COR-L47 (cell line): ENCODE data around the gene MORN3.
"Not testable (repeated sequence)": the region's sequence is repeated elsewhere in the genome, so short reads cannot be mapped to it uniquely, and the experiment has no call there.

ENCODE experiments used
- DNase-seq: peaks from one replicate; lab custom pipeline; 2025; lab: John Stamatoyannopoulos, UW

Gene MORN3

DNA sequence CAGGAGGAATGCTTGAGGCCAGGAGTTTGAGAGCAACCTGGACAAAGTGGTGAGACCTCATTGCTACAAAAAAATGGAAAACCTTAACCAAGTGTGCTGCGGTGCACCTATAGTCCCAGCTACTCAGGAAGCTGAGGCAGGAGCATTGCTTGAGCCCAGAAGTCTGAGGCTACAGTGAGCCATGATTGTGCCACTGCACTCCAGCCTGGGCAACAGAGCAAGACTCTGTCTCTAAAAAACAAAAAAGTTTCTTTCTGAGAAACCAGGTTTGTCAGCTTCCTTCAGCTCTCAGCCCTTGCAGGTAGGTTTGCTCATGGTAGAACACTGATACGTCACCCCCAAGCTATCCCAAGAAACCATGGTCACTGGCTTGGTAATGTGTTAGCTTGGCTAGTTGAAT lies 20.0 kb upstream of the MORN3 start:
- DNase-seq = no peak

DNA sequence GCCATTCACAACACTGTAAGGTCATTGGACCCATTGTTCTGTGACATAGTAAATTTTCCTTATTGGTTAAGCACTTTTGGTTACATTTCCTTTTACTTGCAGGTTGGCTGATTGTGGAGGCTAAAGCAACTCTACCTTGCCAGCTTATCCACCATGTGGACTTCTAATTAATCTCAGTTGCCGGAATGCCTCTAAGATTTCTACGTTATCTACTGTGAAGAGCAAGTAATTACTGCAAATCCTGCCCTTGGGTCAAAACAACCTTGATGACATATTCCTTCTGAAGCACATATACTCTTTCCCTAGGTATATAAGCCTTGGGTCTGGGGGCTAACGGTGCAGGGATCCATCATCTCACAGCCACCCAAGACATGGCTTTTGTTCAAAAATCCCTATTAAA lies 19.5 kb upstream of the MORN3 start:
- no peak for DNase-seq

- not testable (repeated sequence) for DNase-seq
These were observed 10.3 kb upstream of the MORN3 start for GRCh38 chr12:121679661-121680197.

GRCh38 chr12:121678716-121679300 lies 9.4 kb upstream of the MORN3 start:
- no peak for DNase-seq

DNA sequence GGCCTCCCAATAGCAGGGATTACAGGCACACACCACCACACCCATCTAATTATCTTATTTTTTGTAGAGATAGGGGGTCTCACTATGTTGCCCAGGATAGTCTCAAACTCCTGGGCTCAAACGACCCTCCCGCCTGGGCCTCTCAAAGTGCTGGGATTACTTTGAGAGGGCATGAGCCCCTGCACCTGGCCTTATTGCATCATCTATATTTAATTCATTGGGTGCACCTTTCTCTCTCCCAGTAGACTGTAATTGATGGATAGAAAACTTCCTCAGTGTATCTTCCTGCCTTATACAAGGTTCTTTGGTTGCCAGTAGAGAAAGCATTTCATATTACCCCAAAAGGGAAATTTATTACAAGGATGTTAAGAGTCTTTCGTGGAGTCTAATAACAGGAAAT lies 8.9 kb upstream of the MORN3 start:
- DNase-seq = no peak

- no peak for DNase-seq
These were observed 6.7 kb upstream of the MORN3 start for GRCh38 chr12:121676190-121676589.

- DNase-seq = no peak
These were observed 3.6 kb upstream of the MORN3 start for GRCh38 chr12:121673013-121673511.

DNA sequence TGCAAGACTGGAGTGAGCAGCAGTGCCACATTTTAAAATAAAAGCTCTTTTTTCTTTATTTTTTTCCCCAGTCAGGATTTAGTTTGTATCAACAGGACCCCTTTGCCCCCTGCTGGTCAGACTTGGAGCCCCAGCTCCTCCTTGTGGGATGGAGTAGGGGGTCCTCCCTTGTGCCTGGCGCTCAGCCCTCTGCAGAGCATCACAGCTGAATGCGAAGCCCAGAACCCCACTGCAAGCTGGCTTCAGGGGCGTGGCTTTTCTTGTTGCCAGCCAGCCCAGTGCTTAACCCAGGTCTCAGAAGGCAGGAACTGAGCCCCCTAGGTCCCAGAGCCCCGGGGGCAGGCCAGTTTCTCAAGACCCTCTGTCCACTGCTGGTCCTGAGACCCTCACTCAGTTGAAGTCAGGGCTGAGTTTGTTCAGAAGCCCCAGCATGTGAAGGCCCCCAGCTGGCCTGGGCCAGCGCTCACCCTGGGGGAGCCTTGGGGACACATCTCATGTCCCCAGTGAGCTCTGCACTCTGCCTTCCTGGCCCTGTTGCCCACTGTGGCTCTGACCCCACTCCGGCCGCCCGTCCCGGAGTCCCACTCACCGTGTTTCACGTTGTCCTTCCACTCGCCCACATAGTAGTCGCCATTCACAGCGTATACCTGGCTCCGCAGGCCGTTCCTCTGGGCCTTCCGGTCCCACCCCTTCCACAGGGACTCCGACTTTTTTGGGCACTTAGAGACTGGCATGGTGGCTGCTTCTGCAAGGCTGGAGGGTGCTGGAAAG lies 519 bp downstream of the MORN3 start:
- no peak for DNase-seq

DNA sequence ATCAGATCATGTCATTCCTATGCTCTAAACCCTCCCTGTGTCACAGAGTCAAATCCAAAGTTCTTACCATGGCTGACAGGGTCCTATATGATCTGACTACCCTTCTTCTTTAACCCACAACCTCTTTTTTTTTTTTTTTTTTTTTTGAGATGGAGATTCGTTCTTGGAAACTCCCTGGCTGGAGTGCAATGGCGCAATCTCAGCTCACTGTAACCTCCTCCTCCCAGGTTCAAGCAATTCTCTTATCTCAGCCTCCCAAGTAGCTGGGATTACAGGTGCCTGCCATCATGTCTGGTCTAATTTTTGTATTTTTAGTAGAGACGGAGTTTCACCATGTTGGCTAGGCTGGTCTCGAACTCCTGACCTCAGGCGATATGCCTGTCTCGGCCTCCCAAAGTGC lies 2.6 kb downstream of the MORN3 start:
- DNase-seq = not testable (repeated sequence)

GRCh38 chr12:121663610-121663929 lies 5.9 kb downstream of the MORN3 start:
- no peak for DNase-seq

GRCh38 chr12:121661353-121662105 lies 7.9 kb downstream of the MORN3 start:
- not testable (repeated sequence) for DNase-seq

GRCh38 chr12:121657305-121658008 lies 12.0 kb downstream of the MORN3 start:
- DNase-seq = no peak

DNA sequence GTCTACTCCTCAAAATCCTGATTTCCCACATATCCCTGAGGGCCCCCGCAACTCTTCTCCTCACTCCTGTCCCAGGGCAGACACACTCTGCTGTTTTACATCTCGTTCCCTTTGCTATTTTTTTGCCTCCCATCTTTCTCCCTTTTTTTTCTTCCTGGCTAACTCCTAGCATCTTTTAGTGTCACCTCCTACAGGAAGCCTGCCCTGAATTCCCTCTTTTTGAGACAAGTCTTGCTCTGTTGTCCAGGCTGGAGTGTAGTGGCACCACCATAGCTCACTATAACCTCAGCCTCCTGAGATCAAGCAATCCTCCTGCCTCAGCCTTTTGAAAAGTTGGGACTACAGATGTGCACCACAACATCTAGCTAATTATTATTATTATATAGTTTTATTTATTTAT lies 13.3 kb downstream of the MORN3 start:
- no peak for DNase-seq

DNA sequence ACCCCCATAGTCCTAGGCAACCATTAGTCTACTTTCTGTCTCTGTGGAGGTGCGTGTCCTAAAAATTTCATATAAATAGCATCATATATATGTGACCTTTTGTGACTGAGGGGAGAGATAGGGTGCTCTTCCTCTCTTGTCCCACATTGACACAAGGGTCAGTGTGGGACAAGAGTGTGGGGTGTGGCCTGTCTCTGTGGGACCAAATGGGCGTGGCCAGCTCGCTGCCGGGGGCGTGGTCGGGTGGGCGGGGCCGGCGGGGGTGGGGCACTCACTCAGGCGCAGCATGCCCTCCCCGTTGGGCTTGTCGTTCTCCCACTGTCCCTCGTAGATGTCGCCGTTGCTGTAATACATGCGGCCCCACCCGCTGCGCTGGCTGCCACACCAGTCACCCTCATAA lies 15.5 kb downstream of the MORN3 start:
- DNase-seq = no peak

DNA sequence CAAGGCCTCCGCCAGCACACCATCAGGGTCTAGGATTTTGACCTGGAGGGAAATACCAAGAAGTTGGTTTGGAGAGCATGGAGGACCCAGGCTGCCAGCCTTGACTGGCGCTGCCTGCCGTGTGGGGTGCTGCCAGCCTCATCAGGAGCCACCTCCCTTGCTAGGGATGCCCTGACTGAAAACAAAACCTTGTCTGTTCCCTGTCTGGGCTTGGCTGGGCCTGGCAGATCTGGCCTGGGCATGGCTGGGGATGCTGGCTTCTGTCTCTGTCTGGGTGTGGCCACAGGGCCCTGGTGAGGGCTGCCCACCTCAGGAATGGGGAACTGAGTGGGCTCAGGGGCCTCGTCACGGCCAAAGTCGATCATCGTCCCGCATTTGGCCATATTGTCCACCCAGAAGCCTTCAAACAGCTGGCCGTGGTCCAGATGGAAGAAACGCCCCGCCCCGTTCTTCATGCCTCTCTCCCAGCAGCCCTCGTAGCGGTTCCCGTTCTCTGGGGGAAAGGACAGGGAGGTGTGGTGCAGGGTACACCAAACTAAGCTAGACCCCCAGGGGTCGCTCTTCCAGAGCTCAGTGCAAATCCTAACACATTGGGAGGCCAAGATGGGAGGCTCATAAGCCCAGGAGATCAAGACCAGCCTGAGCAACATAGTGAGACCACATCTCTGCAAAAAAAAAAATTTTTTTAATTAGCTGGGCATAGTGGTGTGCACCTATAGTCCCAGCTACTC lies 16.5 kb downstream of the MORN3 start:
- no peak for DNase-seq

GRCh38 chr12:121651320-121651719 lies 18.1 kb downstream of the MORN3 start:
- DNase-seq = no peak

DNA sequence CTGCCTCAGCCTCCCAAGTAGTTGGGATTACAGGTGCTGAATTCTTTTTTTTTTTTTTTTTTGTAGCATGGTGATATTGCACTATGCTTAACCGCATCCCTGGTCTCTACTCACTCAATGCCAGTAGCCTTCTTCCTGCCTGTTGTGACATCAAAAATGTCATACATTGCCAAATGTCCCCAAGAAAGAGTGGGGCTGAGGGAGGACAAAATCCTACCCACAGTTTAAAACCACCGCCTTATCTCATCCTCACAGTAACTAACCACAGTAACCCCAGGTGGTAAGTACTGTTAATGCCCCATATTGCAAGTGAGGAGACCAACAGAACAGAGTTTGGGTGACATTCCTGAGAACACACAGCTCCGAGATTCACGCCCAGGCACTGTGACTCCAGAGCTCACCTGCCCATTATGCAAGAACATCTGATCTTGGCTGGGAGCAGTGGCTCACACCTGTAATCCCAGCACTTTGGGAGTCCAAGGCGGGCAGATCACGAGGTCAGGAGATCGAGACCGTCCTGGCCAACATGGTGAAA lies 19.6 kb downstream of the MORN3 start:
- DNase-seq = no peak

GRCh38 chr12:121649322-121649721 lies 20.1 kb downstream of the MORN3 start:
- no peak for DNase-seq

DNA sequence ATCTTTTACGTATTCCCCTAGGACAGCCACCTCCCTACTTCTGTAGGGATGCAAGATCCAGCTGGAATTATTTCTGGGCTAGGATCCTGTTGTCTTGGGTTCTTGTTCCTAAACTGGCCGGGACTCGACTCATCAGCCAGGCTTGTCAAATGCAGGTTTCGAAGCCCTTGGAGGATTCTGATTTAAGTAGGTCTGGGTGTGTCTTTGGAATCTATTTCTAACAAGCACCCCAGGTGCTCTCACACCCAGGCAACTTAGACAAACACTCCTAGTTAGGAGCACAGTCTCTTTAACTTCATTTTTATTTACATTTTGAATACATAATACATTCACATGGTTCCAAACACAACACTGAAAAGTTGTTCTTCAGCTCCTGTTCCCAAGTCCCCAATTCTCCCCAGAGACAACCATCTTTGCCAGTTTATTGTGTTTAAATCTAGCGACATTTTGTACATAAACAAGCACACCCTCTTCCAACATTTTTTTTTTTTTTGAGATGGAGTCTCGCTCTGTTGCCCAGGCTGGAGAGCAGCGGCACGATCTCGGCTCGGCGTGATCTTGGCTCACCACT lies 20.9 kb downstream of the MORN3 start:
- no peak for DNase-seq

GRCh38 chr12:121641343-121641630 lies 28.2 kb downstream of the MORN3 start:
- DNase-seq = no peak
